ENCODE results near the gene MYO16. TPM values are rescaled to one million over a fixed set of nuclear protein-coding genes. Genes with fewer than 3 reads are reported as not detected.

The MYO16 gene
- total RNA-seq, 1 donor from 2014 or later = 22.0 TPM

GRCh38 chr13:109126178-109126577, 496.8 kb downstream of the MYO16 start:
- peaks cover 3% of the 10 kb centered on the region for H3K27me3 Mint-ChIP-seq (ENCODE audit: unreplicated experiment)
- no peaks in the 10 kb centered on the region for H3K36me3 Mint-ChIP-seq (ENCODE audit: unreplicated experiment)
- peaks cover 8% of the 10 kb centered on the region for H3K4me1 Mint-ChIP-seq (ENCODE audit: low read depth, unreplicated experiment)
- peaks cover 2% of the 10 kb centered on the region for H3K9me3 Mint-ChIP-seq (ENCODE audit: unreplicated experiment)
- TF ChIP-seq CTCF (IDR thresholded peaks at IDR 0.05; ENCODE audit: partially characterized antibody, unreplicated experiment) = no peak
- no peak overlapping the region for H3K4me3 Mint-ChIP-seq (ENCODE audit: unreplicated experiment)
- no peak for DNase-seq
- H3K27ac Mint-ChIP-seq (ENCODE audit: unreplicated experiment) = no peak overlapping the region

- peaks cover 3% of the 10 kb centered on the region for H3K27me3 Mint-ChIP-seq (ENCODE audit: unreplicated experiment)
- no peak for DNase-seq
- H3K4me3 Mint-ChIP-seq (ENCODE audit: unreplicated experiment) = no peak overlapping the region
- H3K36me3 Mint-ChIP-seq (ENCODE audit: unreplicated experiment) = no peaks in the 10 kb centered on the region
- H3K9me3 Mint-ChIP-seq (ENCODE audit: unreplicated experiment) = no peaks in the 10 kb centered on the region
- TF ChIP-seq CTCF (IDR thresholded peaks at IDR 0.05; ENCODE audit: partially characterized antibody, unreplicated experiment) = no peak
- no peak overlapping the region for H3K27ac Mint-ChIP-seq (ENCODE audit: unreplicated experiment)
- H3K4me1 Mint-ChIP-seq (ENCODE audit: low read depth, unreplicated experiment) = peaks cover 8% of the 10 kb centered on the region
Observed at GRCh38 chr13:109126891-109127641, 497.7 kb downstream of the MYO16 start.

- no peak for TF ChIP-seq CTCF (IDR thresholded peaks at IDR 0.05; ENCODE audit: partially characterized antibody, unreplicated experiment)
- H3K27me3 Mint-ChIP-seq (ENCODE audit: unreplicated experiment) = peaks cover 3% of the 10 kb centered on the region
- H3K36me3 Mint-ChIP-seq (ENCODE audit: unreplicated experiment) = no peaks in the 10 kb centered on the region
- DNase-seq = no peak
- H3K4me3 Mint-ChIP-seq (ENCODE audit: unreplicated experiment) = no peak overlapping the region
- no peaks in the 10 kb centered on the region for H3K9me3 Mint-ChIP-seq (ENCODE audit: unreplicated experiment)
- H3K27ac Mint-ChIP-seq (ENCODE audit: unreplicated experiment) = no peak overlapping the region
- peaks cover 13% of the 10 kb centered on the region for H3K4me1 Mint-ChIP-seq (ENCODE audit: low read depth, unreplicated experiment)
Observed at GRCh38 chr13:109128121-109128520, 498.7 kb downstream of the MYO16 start.

- H3K36me3 Mint-ChIP-seq (ENCODE audit: unreplicated experiment) = no peaks in the 10 kb centered on the region
- peak overlapping the region; percentile 66 for H3K27ac Mint-ChIP-seq (ENCODE audit: unreplicated experiment)
Observed at GRCh38 chr13:109130093-109130835, 500.9 kb downstream of the MYO16 start.

More at GRCh38 chr13:109130093-109130835, 500.9 kb downstream of the MYO16 start:
- DNase-seq = peak; percentile 42
- peaks cover 3% of the 10 kb centered on the region for H3K27me3 Mint-ChIP-seq (ENCODE audit: unreplicated experiment)
- TF ChIP-seq CTCF (IDR thresholded peaks at IDR 0.05; ENCODE audit: partially characterized antibody, unreplicated experiment) = no peak
- no peaks in the 10 kb centered on the region for H3K9me3 Mint-ChIP-seq (ENCODE audit: unreplicated experiment)
- H3K4me1 Mint-ChIP-seq (ENCODE audit: low read depth, unreplicated experiment) = peaks cover 13% of the 10 kb centered on the region
- H3K4me3 Mint-ChIP-seq (ENCODE audit: unreplicated experiment) = no peak overlapping the region
